Measurements from ENCODE around the gene ARF6. TPM values are rescaled to one million over a fixed set of nuclear protein-coding genes. Genes with fewer than 3 reads are reported as not detected.
"Not testable (repeated sequence)": the region's sequence is repeated elsewhere in the genome, so short reads cannot be mapped to it uniquely, and the experiment has no call there.

ARF6 gene
- total RNA-seq, 1 donor from 2014 or later, result 65.3 TPM

DNA sequence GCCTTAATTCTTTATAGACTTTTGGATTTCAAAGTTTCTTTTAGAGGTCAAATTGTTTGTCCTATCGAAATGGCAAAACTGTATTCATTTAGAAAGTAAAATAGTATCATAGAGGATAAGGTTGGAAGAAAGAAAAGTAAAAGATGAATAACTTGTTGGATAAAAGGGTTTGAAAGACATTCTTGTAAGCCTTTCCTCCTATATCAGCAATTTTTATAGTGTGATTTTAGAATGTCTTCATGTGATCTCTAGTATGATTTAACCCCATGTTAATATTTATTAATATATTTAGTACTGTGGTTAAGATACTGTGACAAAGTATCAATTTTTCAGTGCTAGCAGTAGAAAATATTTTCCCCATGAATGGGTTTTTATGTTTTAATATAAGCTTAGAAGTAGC is 4.5 kb downstream of the ARF6 start:
- no peaks in the 10 kb centered on the region for H3K27me3 ChIP-seq (ENCODE audit: low read depth)
- peak overlapping the region; percentile 98 for H3K4me3 ChIP-seq
- H3K9me3 ChIP-seq, result no peaks in the 10 kb centered on the region
- intact Hi-C loops (cut with DNase I), result no loop called here
- DNase-seq (no peak), ATAC-seq (no peak)
- peaks cover 55% of the 10 kb centered on the region for H3K4me1 ChIP-seq
- no peak overlapping the region for H3K27ac ChIP-seq
- H3K36me3 ChIP-seq, result peaks cover 29% of the 10 kb centered on the region
- TF ChIP-seq, protein P1, sequence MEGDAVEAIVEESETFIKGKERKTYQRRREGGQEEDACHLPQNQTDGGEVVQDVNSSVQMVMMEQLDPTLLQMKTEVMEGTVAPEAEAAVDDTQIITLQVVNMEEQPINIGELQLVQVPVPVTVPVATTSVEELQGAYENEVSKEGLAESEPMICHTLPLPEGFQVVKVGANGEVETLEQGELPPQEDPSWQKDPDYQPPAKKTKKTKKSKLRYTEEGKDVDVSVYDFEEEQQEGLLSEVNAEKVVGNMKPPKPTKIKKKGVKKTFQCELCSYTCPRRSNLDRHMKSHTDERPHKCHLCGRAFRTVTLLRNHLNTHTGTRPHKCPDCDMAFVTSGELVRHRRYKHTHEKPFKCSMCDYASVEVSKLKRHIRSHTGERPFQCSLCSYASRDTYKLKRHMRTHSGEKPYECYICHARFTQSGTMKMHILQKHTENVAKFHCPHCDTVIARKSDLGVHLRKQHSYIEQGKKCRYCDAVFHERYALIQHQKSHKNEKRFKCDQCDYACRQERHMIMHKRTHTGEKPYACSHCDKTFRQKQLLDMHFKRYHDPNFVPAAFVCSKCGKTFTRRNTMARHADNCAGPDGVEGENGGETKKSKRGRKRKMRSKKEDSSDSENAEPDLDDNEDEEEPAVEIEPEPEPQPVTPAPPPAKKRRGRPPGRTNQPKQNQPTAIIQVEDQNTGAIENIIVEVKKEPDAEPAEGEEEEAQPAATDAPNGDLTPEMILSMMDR (IDR thresholded peaks at IDR 0.05), result no peak

DNA sequence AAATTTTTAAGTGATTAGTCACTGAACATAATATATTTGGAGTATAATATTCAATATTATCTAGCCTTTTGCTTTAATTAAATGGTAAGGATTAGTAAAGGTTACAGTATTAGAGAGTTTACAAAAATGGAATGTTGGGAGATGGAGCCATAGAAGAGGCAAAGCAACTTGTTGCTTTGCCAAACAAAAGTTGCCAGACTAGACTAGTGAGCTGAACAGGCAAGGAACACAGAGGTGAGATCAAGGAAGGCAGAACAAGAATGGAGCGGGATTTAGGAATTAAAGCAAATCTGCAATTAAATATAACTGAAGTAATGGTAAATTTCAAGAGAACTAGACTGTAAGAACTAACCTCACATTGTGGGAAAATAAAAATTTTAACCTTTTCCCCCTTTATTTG is 5.1 kb downstream of the ARF6 start:
- DNase-seq, result no peak
- peaks cover 55% of the 10 kb centered on the region for H3K4me1 ChIP-seq
- peak overlapping the region; percentile 13 for H3K27ac ChIP-seq
- no peaks in the 10 kb centered on the region for H3K9me3 ChIP-seq
- ATAC-seq, result peak in 1 of 2 donors; percentile 33
- TF ChIP-seq, protein P1 (IDR thresholded peaks at IDR 0.05), result no peak
- intact Hi-C loops (cut with DNase I), result no loop called here
- no peaks in the 10 kb centered on the region for H3K27me3 ChIP-seq (ENCODE audit: low read depth)
- peak overlapping the region; percentile 9 for H3K4me3 ChIP-seq
- H3K36me3 ChIP-seq, result peaks cover 29% of the 10 kb centered on the region

DNA sequence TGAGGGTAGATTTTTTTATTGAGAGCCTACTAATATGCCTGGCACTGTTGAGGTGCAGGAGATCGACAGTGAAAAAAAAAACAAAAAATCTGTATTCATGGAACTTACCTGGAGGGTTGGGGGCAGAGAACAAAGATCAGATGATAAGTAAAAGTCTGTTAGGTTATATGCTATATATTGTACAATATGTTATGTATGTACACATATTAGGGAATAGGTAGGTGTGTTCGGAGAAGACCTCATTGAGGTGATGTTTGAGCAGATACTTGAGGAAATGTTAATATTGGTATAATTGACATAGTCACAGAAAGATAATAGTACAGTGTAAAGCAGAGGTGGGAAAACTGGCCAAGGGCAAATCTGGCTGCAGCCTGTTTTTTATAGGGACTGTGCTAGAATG is 5.6 kb downstream of the ARF6 start:
- peak overlapping the region; percentile 9 for H3K4me3 ChIP-seq
- peaks cover 55% of the 10 kb centered on the region for H3K4me1 ChIP-seq
- H3K36me3 ChIP-seq, result peaks cover 29% of the 10 kb centered on the region
- no peaks in the 10 kb centered on the region for H3K27me3 ChIP-seq (ENCODE audit: low read depth)
- TF ChIP-seq, protein P1 (IDR thresholded peaks at IDR 0.05), result no peak
- intact Hi-C loops (cut with DNase I), result no loop called here
- no peak for DNase-seq
- peak in 1 of 2 donors; percentile 10 for ATAC-seq
- H3K27ac ChIP-seq, result peak overlapping the region; percentile 28
- H3K9me3 ChIP-seq, result no peaks in the 10 kb centered on the region

DNA sequence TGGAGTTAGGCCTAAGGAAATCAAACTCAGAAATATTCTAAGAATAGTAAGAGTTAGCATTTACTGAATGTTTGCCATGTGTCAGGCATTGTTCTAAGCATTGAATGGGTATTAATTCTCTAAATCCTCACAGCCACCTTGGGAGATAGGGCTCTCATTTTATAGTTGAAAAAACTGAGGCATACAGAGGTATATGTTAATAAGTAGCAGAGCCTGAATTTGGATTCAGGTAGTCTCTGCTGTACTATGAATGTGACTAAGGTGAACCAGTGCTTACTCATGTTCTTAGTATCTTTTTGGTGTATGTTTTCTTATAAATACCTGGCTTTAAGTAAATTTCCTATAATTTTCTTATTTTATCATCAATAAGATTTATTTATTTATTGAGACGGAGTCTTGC is 8.1 kb downstream of the ARF6 start:
- TF ChIP-seq, protein P1 (IDR thresholded peaks at IDR 0.05), result no peak

DNA sequence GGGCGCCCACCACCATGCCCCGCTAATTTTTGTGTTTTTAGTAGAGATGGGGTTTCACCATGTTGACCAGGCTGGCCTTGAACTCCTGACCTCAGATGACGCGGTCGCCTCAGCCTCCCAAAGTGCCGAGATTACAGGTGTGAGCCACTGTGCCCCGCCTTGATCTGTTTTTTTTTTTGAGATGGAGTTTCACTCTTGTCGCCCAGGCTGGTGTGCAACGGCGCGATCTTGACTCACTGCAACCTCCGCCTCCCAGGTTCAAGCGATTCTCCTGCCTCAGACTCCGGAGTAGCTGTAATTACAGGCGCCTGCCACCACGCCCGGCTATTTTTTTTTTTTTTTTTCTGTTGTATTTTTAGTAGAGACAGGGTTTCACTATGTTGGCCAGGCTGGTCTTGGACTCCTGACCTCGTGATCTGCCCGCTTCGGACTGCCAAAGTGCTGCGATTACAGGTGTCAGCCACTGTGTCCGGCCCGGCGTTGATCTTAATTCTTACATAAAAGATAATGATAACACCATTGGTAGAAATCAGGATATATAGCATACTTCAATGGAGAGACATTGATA is 9.9 kb downstream of the ARF6 start:
- H3K4me1 ChIP-seq, result peaks cover 32% of the 10 kb centered on the region
- H3K27me3 ChIP-seq (ENCODE audit: low read depth); H3K9me3 ChIP-seq; ATAC-seq; H3K27ac ChIP-seq; intact Hi-C loops (cut with DNase I); H3K36me3 ChIP-seq; H3K4me3 ChIP-seq; DNase-seq: not testable (repeated sequence)

More for the DNA sequence above, 8.1 kb downstream of the ARF6 start:
- intact Hi-C loops (cut with DNase I), result no loop called here
- DNase-seq (no peak), ATAC-seq (no peak)
- H3K4me3 ChIP-seq, result no peak overlapping the region
- H3K9me3 ChIP-seq, result no peaks in the 10 kb centered on the region
- peaks cover 4% of the 10 kb centered on the region for H3K36me3 ChIP-seq
- H3K4me1 ChIP-seq, result peaks cover 38% of the 10 kb centered on the region
- no peak overlapping the region for H3K27ac ChIP-seq
- no peaks in the 10 kb centered on the region for H3K27me3 ChIP-seq (ENCODE audit: low read depth)

DNA sequence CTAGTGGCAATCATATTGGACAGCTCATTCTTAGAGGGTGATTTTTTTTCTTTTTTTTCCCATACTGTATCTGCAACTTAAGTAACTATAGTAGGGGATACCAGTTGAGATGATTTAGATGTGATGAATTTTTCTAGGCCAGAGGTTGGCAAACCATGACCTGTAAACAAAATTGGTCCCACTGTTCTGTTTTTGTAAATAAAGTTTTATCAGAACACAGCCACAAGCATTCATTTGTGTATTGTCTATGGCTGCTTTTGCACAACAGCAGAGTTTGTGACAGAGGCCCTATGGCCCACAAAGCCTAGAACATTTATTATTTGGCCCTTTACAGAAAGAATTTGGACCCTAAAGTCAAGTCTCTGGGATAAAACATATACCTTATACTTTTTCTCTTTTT is 11.4 kb downstream of the ARF6 start:
- Histone ChIP-seq H3K27me3 (ENCODE audit: low read depth) (no peaks in the 10 kb centered on the region), H3K9me3 (no peaks in the 10 kb centered on the region), H3K4me3 (no peak overlapping the region), H3K27ac (no peak overlapping the region), H3K4me1 (peaks cover 25% of the 10 kb centered on the region), H3K36me3 (no peaks in the 10 kb centered on the region)
- intact Hi-C loops (cut with DNase I), result no loop called here
- ATAC-seq (no peak), DNase-seq (no peak)
- TF ChIP-seq, protein P1 (IDR thresholded peaks at IDR 0.05), result no peak
